ENCODE results near the gene SLC29A1. TPM values are rescaled to one million over a fixed set of nuclear protein-coding genes. Genes with fewer than 3 reads are reported as not detected.

SLC29A1 gene
- total and polyA plus RNA-seq, 9 of the 15 experiments (the other 6 are each of a cell fraction or from before 2014, with no cell fraction given): 18.9 to 170 (median 57.7) TPM

GRCh38 chr6:44237021-44237812 is 13.8 kb downstream of the SLC29A1 start:
- Histone ChIP-seq H3K36me3 (ENCODE audit: control insufficient read depth, insufficient read depth, low read length) (peaks cover 29% of the 10 kb centered on the region; the same call in 2 of the 3 replicates), H3K4me2 (ENCODE audit: insufficient read depth, low read length) (peak overlapping the region; percentile 88), H3K27me3 (ENCODE audit: control insufficient read depth in 2 of 2, insufficient read depth in 2 of 2, low read length in 2 of 2) (no peaks in the 10 kb centered on the region), H3K4me3 (peak overlapping the region; percentile 50), H3K9me3 (replicated peaks; ENCODE audit: control insufficient read depth, insufficient read depth, low read depth, low read length) (no peaks in the 10 kb centered on the region), H4K20me1 (replicated peaks; ENCODE audit: control insufficient read depth, insufficient read depth, low read length) (no peaks in the 10 kb centered on the region), H3K79me2 (ENCODE audit: control insufficient read depth, insufficient read depth, low read length) (no peaks in the 10 kb centered on the region), H2AFZ (ENCODE audit: low read depth, low read length) (peak overlapping the region; percentile 94), H3K9me1 (ENCODE audit: control insufficient read depth, insufficient read depth, low read length) (no peaks in the 10 kb centered on the region), H3K4me1 (replicated peaks in 1 of 2; ENCODE audit: control insufficient read depth in 2 of 2, insufficient read depth in 2 of 2, low read length in 2 of 2) (peaks cover 16 to 31% of the 10 kb centered on the region in 2 experiments; a peak in 4 of 5 replicates), H3K9ac (ENCODE audit: insufficient read depth in 1 of 2, low read depth in 2 of 2, low read length in 2 of 2) (peak overlapping the region; percentile 55 to 91; a peak in 3 of 4 replicates), H3K27ac (ENCODE audit: extremely low read depth, low read depth, low read length) (peak overlapping the region; percentile 79)
- ChIA-PET POLR2A (interaction anchor here (0.6 to 6.0 kb wide), 9 partner anchors 10 to 1228 kb away, joined by 3 to 90 read pairs (median 4); partner anchors contain the start of genes GTPBP2, HSP90AB1 and SLC29A1), CTCF (ENCODE audit: low intra/inter-chr PET ratio) (interaction anchor here (0.6 to 2.6 kb wide), 5 partner anchors 13 to 164 kb away, joined by 3 to 20 read pairs (median 6); no protein-coding TSS in a partner anchor)
- peak; percentile 86 for ATAC-seq
- no TSS peak for BruUV-seq (replicated peaks)
- peak; percentile 87 for FAIRE-seq
- intact Hi-C loops (cut with micrococcal nuclease) (loop anchor here (1.0 kb wide), 2 partner anchors 9 to 141 kb away; no protein-coding TSS in a partner anchor), in situ Hi-C loops (cut with MboI) (loop anchor here (5.0 kb wide), 1 partner anchor 65 kb away; no protein-coding TSS in a partner anchor)
- peak; percentile 79 to 90 (median 83) for DNase-seq (ENCODE audit: extremely low read depth in 1 of 4, low spot score in 3 of 4)
- WGBS (ENCODE audit: insufficient coverage, low coverage, missing lambda C conversion rate): 39% methylated on average over 22 of the region's 22 CpGs
- no peak for TF ChIP-seq NFATC3 (IDR thresholded peaks at IDR 0.05)
- no peak for TF ChIP-seq ATF6 (CRISPR knock-in tag; IDR thresholded peaks at IDR 0.05)
- TF ChIP-seq NCOA1 (IDR thresholded peaks at IDR 0.05; ENCODE audit: low read depth): no peak
- TF ChIP-seq ZBTB33 (CRISPR knock-in tag; IDR thresholded peaks at IDR 0.05): peak; percentile 69; the same call in 1 of the 2 replicates
- TF ChIP-seq BMI1 (IDR thresholded peaks at IDR 0.05; ENCODE audit: low read length): no peak
- no peak for TF ChIP-seq ESRRA (IDR thresholded peaks at IDR 0.05; ENCODE audit: borderline replicate concordance, low read depth)
- no peak for TF ChIP-seq ZNF232 (CRISPR knock-in tag; IDR thresholded peaks at IDR 0.05)
- TF ChIP-seq HMBOX1 (IDR thresholded peaks at IDR 0.05): 0 out of 2 replicates have a peak, but pooled peaks have one; percentile 51
- no peak for TF ChIP-seq TAF9B (IDR thresholded peaks at IDR 0.05; ENCODE audit: partially characterized antibody)
- TF ChIP-seq E2F6 (IDR thresholded peaks at IDR 0.05; ENCODE audit: borderline replicate concordance in 1 of 2, extremely low read depth in 1 of 2, insufficient read depth in 1 of 2, insufficient read length in 1 of 2, low read depth in 1 of 2, low read length in 1 of 2, poor library complexity in 1 of 2, severe bottlenecking in 1 of 2): no peak
- no peak for TF ChIP-seq ESRRB (CRISPR knock-in tag; IDR thresholded peaks at IDR 0.05; ENCODE audit: borderline replicate concordance)
- TF ChIP-seq ZFP1 (CRISPR knock-in tag; IDR thresholded peaks at IDR 0.05): no peak
- TF ChIP-seq ZNF551 (CRISPR knock-in tag; IDR thresholded peaks at IDR 0.05): no peak
- no peak for TF ChIP-seq TEAD4 (IDR thresholded peaks at IDR 0.05; ENCODE audit: low read length)
- TF ChIP-seq TEAD4 (CRISPR knock-in tag; IDR thresholded peaks at IDR 0.05; ENCODE audit: borderline replicate concordance): no peak
